ENCODE data around the gene PNMA8C. TPM values are rescaled to one million over a fixed set of nuclear protein-coding genes. Genes with fewer than 3 reads are reported as not detected.
"Not testable (repeated sequence)": the region's sequence is repeated elsewhere in the genome, so short reads cannot be mapped to it uniquely, and the experiment has no call there.

PNMA8C gene
- total RNA-seq, 1 donor from 2014 or later: not detected

DNA sequence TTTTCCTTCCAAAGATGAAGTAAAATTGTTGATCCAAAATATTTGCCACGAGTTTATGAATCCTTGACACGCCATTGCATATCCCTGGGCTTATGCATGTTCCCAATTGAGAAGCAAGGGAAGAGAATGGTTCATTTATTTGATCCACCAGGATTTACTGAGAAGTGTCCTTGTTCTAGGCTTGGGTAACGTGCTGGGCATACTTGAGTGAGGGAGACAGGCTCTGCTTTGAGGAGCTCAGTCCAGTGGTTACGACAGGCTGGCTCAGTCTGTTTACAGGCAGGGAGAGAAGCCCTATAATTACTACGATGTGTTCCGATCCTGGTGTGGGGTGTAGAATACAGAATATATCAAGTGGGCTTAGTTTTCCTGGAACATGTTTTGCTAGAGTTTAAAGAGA lies 6.3 kb upstream of the PNMA8C start:
- DNase-seq (ENCODE audit: low read depth): no peak
- TF ChIP-seq CTCF (conservative IDR thresholded peaks at IDR 0.05; ENCODE audit: low read depth, low read length): no peak

GRCh38 chr19:46433470-46433869 lies 4.7 kb upstream of the PNMA8C start:
- DNase-seq (ENCODE audit: low read depth); H3K4me3 ChIP-seq (ENCODE audit: low read depth, low read length): not testable (repeated sequence)

More for the DNA sequence above, 6.3 kb upstream of the PNMA8C start:
- no peak overlapping the region for H3K4me3 ChIP-seq (ENCODE audit: low read depth, low read length)

DNA sequence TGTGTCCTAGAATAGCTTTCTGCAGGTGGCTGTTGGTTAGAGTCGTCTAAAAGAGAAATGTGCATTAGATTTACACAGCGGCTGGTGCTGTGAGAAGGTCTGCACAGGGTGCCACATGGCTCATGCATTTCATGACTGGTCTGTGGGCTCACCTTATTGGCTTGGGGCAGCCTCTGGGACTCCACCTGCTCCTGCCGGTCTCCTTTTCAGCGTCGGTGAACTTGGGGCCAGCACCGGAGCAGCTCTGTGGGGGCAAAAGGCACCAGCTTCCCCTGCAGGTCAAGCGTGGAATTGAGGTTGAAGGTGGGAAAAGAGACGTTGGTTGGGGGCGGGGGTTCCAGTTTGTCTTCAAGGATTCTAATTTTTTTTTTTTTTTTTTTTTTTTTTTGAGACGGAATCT lies 3.1 kb upstream of the PNMA8C start:
- peak; percentile 36 for TF ChIP-seq CTCF (conservative IDR thresholded peaks at IDR 0.05; ENCODE audit: low read depth, low read length)
- H3K4me3 ChIP-seq (ENCODE audit: low read depth, low read length): no peak overlapping the region
- DNase-seq (ENCODE audit: low read depth): no peak

GRCh38 chr19:46429999-46430398 lies 1.3 kb upstream of the PNMA8C start:
- DNase-seq (ENCODE audit: low read depth): no peak
- no peak overlapping the region for H3K4me3 ChIP-seq (ENCODE audit: low read depth, low read length)
- no peak for TF ChIP-seq CTCF (conservative IDR thresholded peaks at IDR 0.05; ENCODE audit: low read depth, low read length)

DNA sequence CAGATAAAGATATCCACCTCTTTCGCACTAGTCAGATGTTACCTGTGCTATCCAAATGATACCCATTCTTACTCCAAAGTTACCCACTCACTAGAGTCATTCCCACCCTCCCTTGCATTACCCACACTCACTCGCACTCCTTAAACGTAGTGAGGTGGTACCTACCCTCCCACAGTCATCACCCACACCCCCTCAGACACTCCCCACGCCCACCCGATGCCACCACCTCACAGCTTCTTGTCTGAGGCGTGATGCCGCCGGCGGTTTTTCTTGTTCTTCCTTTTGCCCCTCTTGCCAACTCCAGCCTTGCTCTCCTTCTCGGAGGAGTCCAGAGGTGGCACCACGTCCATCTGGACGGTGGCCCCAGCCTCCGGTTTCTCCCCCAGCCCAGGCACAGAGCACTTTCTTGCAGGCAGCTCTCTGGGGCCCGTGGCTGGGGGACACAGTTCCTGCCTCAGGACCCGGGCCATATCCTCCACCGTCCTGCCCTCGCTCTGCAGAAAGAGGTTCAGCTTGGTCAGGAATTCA lies 1.2 kb downstream of the PNMA8C start:
- no peak overlapping the region for H3K4me3 ChIP-seq (ENCODE audit: low read depth, low read length)
- TF ChIP-seq CTCF (conservative IDR thresholded peaks at IDR 0.05; ENCODE audit: low read depth, low read length): no peak
- DNase-seq (ENCODE audit: low read depth): no peak

DNA sequence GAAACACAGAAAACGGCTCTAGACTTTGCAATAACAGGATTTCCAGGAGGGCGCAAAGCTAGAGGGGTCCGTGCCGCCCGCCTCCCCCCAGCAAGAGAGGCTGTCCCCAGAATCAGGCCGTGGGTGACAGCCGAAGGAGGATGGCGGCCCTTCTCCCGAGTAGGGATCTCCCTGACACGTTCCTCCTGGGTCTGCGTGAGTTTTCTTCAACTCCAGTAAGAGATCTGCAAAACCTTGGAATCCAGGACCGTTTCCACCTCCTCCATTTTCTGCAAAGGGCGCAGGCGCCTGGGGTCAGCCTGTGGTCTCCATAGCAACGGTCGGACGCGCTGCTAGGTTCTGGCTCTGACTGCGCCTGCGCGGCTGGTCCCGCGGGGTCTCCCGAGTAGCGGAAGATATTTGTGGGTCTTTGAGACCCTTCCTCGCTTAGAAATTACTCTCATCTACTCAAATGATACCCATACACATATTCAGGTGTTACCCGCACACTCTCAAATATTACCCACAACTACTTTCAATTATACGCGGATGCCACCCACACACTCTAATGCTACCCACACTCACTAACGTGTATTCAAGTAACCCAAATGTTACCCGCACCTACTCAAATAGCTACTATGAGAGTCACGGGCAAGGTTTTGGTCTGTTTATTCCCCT lies 2.1 kb downstream of the PNMA8C start:
- TF ChIP-seq CTCF (conservative IDR thresholded peaks at IDR 0.05; ENCODE audit: low read depth, low read length): no peak
- DNase-seq (ENCODE audit: low read depth): no peak
- H3K4me3 ChIP-seq (ENCODE audit: low read depth, low read length): peak overlapping the region; percentile 72

DNA sequence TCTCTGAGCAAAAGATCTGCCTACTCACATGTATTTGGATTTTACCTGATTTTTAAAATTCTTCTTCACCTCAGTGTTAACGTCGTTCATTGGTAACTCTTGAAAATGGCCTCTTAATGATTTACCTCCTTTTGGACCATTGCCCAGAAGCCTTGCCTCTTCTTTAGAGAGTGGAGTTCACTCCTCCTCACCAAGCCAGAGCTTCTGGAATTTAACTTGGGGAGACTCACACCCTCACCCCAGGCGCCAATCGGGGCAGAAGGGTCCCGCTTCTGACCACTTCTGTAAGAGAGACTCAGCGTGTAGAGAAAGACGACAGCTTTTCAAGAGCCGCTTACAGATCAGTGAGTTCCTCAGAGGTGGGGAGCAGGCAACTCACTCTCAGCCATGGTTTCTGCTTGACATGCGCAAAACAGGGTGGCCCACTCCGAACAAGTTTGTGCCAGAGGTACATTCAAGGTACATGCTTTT lies 2.7 kb downstream of the PNMA8C start:
- peak overlapping the region; percentile 72 for H3K4me3 ChIP-seq (ENCODE audit: low read depth, low read length)
- no peak for TF ChIP-seq CTCF (conservative IDR thresholded peaks at IDR 0.05; ENCODE audit: low read depth, low read length)
- no peak for DNase-seq (ENCODE audit: low read depth)

Data from epithelial cell of proximal tubule (primary cell).